Measurements from ENCODE around the gene PXMP2.

PXMP2 gene

DNA sequence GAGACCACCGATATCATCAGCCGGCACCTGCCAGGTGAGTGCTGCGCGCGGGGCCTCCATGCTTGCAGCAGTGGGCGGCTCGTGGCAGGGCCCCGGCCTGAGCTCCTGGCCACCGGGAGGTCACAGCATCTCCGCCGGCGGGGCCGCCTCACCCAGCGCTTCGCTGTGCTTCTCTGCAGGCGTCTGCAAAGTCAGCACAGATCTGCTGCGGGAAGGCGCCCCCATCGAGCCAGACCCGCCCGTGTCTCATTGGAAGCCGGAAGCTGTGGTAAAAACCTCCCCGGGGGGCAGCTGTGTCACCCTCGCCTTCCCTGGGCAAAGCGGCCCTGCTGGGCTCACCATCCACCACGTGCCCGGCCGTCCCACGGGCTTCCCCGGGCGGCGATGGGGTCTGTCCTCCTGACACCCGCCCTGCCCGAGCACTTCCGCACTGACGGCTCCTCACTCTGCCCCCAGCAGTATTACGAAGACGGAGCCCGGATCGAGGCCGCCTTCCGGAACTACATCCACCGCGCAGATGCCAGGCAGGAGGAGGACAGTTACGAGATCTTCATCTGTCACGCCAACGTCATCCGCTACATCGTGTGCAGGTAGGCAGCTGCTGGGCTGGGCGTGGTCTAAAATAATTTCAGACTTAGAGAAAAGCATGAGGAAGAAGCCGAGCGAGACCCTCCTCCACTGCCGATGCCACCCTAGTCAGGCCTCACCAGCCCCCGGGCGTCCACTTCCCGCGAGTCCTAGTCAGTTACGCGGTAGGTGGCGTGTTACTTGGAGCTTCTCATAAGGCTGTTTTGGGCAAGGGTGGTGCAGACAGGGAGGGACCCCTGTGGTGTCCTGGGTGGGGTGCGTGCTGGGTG is 30.4 kb downstream of the PXMP2 start:
- DNase-seq (ENCODE audit: insufficient read length, low spot score), result no peak
- FAIRE-seq, result no peak
- no peak for TF ChIP-seq CTCF (IDR thresholded peaks at IDR 0.05; ENCODE audit: insufficient read depth, missing control alignments)

- DNase-seq (ENCODE audit: insufficient read length, low spot score), result no peak
- TF ChIP-seq CTCF (IDR thresholded peaks at IDR 0.05; ENCODE audit: insufficient read depth, missing control alignments), result no peak
Observed at GRCh38 chr12:132718644-132719043, 31.3 kb downstream of the PXMP2 start.

DNA sequence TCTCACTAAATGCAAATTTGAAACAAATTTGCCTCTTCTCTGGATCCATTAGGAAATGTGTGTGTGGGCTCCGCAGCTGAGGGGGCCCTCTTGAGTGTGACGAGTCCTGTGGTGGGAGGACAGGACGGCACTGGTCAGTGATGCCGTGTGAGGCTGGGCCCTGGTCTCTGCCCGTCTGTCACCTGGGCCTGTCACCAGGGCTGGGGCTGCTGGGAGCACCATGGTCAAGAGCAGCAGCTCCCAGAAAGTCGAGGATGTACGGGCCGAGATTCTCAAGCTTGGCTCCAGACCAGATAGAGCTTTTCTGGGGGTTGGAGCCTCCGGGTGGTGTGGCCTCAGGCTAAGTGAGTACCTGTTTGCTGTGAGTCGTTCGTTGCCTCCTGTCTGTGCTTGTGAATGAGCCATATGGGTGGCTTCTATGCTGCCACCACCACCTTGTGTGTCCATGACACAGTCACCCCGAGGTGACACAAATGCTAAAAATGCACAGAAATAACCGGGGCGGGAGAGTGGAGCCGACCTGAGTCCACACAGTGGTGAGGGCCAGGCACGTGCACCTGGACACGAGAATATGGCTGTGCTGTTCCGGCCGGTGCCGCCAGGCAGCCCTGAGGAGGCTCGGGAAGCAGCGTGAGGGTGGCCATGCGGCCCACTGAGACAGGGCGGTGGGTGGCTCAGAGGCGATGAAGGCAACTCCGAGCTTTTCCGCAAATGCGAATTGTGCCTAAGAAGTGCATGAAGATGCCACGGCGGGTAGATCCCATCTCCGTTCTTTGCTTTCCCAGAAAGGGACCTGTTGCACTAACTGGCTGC is 32.0 kb downstream of the PXMP2 start:
- no peak for TF ChIP-seq CTCF (IDR thresholded peaks at IDR 0.05; ENCODE audit: insufficient read depth, missing control alignments)
- DNase-seq (ENCODE audit: insufficient read length, low spot score) (no peak), FAIRE-seq (no peak)

More at GRCh38 chr12:132718644-132719043, 31.3 kb downstream of the PXMP2 start:
- FAIRE-seq, result no peak

- no peak for FAIRE-seq
- DNase-seq (ENCODE audit: insufficient read length, low spot score), result no peak
- no peak for TF ChIP-seq CTCF (IDR thresholded peaks at IDR 0.05; ENCODE audit: insufficient read depth, missing control alignments)
Observed at GRCh38 chr12:132719954-132720324, 32.6 kb downstream of the PXMP2 start.

DNA sequence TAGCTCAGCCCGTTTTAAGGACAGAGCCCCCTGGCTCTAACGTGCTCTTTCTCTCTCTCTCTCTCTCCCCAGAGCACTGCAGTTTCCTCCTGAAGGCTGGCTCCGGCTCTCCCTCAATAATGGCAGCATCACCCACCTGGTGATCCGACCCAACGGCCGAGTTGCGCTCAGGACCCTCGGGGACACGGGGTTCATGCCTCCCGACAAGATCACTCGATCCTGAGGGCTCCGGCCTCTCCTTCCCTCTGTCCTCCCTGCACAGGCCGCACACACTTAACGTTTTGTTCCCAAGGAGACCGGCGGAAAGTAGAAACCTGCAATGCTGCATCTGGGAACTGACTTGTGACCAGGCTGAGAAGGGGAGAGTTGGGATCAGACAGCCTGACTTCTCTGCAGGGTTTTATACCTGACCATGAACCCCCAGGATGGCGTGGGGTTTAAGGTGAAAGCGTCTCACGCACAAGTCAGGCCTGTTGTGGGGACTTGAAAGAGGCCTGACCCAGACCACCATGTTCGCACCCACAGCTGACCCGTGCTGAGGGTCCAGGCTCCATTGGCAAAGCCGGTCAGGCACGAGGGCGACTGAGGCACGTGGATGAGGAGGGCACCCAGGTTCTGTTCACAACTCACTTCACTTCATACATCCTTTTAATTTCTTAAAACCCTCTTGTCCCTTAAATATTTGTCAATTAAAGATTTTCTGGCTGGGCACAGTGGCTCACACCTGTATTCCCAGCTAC is 33.4 kb downstream of the PXMP2 start:
- FAIRE-seq (no peak), DNase-seq (ENCODE audit: insufficient read length, low spot score) (no peak)

More for the DNA sequence above, 33.4 kb downstream of the PXMP2 start:
- TF ChIP-seq CTCF (IDR thresholded peaks at IDR 0.05; ENCODE audit: insufficient read depth, missing control alignments), result no peak

All from D721Med (cell line).